Activated CD4-positive, alpha-beta T cell treated with anti-CD3 and anti-CD28 coated beads for 36 hours (primary cell): ENCODE data around the gene HOXB9. TPM values are rescaled to one million over a fixed set of nuclear protein-coding genes. Genes with fewer than 3 reads are reported as not detected.

ENCODE experiments used
- ATAC-seq: fragments of 200-7000 bp; cut with Tn5 transposase; one replicate; pipeline ENCODE4 v1.10.0; 2021; ENCODE audit warnings: mild to moderate bottlenecking, moderate library complexity
- CTCF ChIA-PET: fragments of 350-600 bp; sonication (Branson Sonifier 250); formaldehyde crosslinking; loops from one replicate; lab custom pipeline; 2021; ENCODE audit warnings: antibody characterized with exemption; lab: Charles Lee
- POLR2A ChIA-PET: fragments of 350-600 bp; sonication (Branson Sonifier 250); formaldehyde crosslinking; loops from one replicate; lab custom pipeline; 2021; ENCODE audit warnings: antibody characterized with exemption, inconsistent platforms; lab: Charles Lee
- DNase-seq: peaks from one replicate; pipeline ENCODE4 v3.0.0-alpha.2; 2020
- H3K27ac Mint-ChIP-seq: one replicate; pipeline ENCODE4 v1.8.0; 2021; ENCODE audit warnings: mixed read lengths
- H3K27me3 Mint-ChIP-seq: one replicate; pipeline ENCODE4 v1.8.0; 2021; ENCODE audit warnings: mixed read lengths
- H3K36me3 Mint-ChIP-seq: one replicate; pipeline ENCODE4 v1.8.0; 2021; ENCODE audit warnings: low read depth, mixed read lengths
- H3K4me1 Mint-ChIP-seq: one replicate; pipeline ENCODE4 v1.8.0; 2021; ENCODE audit warnings: mixed read lengths
- H3K4me3 Mint-ChIP-seq: one replicate; pipeline ENCODE4 v1.8.0; 2021; ENCODE audit warnings: mild to moderate bottlenecking, moderate library complexity, mixed read lengths
- H3K9me3 Mint-ChIP-seq: one replicate; pipeline ENCODE4 v1.8.0; 2021; ENCODE audit warnings: low read depth, mixed read lengths
- intact Hi-C, 2 experiments: fragments of 100-400 bp; cut with DNase I in 1 of 2; cut with micrococcal nuclease in 1 of 2; formaldehyde crosslinking; loops; one replicate each; pipeline versions ENCODE4 v1.14.2 to v1.15.1; 2022 to 2024; cut with DNase I, micrococcal nuclease
- total RNA-seq, 2 experiments: library from RNA; stranded (reverse); gene quantifications; one replicate each; pipeline ENCODE4 v1.2.3, GENCODE V29; 2021

HOXB9 gene
- total RNA-seq, 2 experiments from 2014 or later, result 1.9 to 2.5 TPM

DNA sequence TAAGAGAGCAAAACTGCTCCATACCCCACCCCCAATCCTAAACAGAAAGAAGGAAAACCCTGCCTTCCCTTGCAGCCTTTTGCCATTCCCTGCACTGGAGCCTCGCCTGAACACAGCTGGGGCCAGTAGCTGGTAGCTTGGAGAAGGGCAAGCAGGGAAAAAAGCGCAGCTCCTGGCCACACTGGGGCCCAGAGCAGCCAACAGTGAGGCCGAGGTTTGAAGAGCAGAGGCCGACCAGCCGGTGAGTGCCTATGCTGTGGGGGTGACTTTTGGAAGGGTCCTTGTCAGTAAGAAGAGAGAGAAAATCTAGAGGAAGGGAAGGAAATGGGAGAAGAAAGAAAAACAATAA, 3.2 kb upstream of the HOXB9 start:
- ChIA-PET POLR2A (no interaction called here), CTCF (interaction anchor here (0.7 to 2.0 kb wide), 7 partner anchors 11 to 470 kb away, joined by 3 to 11 read pairs (median 3); no protein-coding TSS in a partner anchor)
- intact Hi-C loops, result no loop called here
- H3K4me3 Mint-ChIP-seq, result no peak overlapping the region
- H3K27ac Mint-ChIP-seq, result no peak overlapping the region
- H3K36me3 Mint-ChIP-seq, result no peaks in the 10 kb centered on the region
- no peak for DNase-seq
- H3K4me1 Mint-ChIP-seq, result peaks cover 10% of the 10 kb centered on the region
- H3K9me3 Mint-ChIP-seq, result no peaks in the 10 kb centered on the region
- peaks cover 63% of the 10 kb centered on the region for H3K27me3 Mint-ChIP-seq
- ATAC-seq, result no peak

DNA sequence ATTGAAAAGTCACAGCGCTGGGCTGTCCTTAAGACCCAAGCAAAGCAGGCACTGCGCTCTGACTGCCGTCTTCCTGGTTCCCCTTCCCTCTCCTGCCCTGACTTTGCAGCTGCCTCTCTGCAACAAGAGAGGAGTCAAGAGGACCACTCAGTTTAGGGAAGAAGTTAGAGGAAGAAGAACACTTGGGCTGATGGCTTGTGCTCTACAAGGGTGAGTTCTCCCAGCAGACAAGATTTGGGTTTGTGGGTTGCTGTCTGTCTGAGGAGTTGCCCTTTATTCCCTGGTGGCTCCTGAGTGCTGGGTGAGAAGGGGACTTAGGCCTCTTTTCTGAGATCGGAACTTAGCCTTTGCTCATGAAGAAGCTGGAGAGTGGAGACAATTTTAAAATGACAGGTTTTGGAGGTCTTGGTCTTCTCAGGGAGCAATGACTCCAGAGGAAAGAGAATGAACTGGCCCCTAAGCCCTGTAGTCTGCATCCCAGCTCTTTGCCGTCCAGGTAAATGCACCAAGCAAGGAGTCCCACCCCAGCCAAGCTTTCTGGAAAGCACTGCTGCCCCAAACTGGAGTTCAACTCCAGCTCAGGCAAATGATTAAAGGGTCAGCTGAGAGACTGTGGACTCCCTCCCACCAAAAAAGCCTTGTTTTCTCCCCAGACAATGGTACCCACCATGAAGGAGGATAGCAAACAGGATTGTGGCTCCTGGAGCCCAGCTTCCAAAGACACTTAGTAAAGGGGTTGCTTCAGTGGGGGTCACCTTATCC, 2.7 kb upstream of the HOXB9 start:
- ATAC-seq, result no peak
- Mint-ChIP-seq H3K4me3 (no peak overlapping the region), H3K9me3 (no peaks in the 10 kb centered on the region), H3K4me1 (peaks cover 10% of the 10 kb centered on the region), H3K27ac (no peak overlapping the region), H3K27me3 (peaks cover 64% of the 10 kb centered on the region), H3K36me3 (no peaks in the 10 kb centered on the region)
- DNase-seq, result no peak
- ChIA-PET POLR2A (no interaction called here), CTCF (interaction anchor here (0.7 to 2.0 kb wide), 9 partner anchors 11 to 470 kb away, joined by 3 to 11 read pairs (median 3); no protein-coding TSS in a partner anchor)
- intact Hi-C loops, result no loop called here

DNA sequence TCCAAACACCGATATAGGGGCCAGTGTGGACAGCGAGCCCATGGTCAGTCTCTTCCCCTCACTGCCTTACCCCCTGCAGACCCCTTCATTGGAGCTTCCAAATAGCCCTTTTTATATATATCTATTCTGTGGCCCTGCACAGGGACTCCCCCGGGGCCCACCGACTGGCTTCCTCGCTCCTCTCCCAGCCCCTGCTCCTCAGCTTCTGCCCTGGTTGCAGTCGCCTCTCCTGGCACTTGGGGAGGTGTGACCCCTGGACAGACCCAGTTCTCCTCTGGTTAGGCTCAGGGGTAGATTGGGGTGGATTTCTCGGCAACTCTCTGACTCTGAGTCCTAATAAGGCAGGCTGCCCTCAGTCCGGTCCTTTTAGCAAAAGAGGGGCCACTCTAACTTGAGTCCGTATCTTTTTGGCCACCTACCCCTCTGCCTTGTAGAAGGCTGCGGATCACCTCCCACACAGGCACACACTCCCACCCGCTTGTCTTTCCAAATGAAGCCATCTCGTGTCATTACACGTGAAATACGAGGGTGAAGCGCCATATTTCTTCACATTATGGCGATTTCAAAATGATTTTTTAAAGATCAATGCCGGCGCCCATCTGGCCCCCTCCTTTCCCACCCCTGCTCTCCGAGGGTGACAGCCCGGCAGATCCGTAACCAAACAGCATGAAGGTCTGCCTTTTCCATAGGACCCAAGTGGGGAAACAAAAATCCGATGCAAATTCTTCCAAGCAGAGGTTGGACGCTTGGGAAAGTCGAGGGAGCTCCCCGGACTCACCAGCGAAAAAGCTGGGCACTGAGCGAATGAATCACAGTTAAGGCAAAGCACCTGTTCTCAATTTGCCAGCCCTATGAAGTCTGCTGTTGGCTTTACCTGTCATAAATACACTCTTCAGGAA, 1.7 kb upstream of the HOXB9 start:
- Mint-ChIP-seq H3K27me3 (peaks cover 69% of the 10 kb centered on the region), H3K4me1 (peaks cover 10% of the 10 kb centered on the region), H3K27ac (no peak overlapping the region), H3K4me3 (no peak overlapping the region), H3K36me3 (no peaks in the 10 kb centered on the region), H3K9me3 (no peaks in the 10 kb centered on the region)
- DNase-seq (no peak), ATAC-seq (no peak)
- intact Hi-C loops, result no loop called here
- CTCF ChIA-PET, result interaction anchor here (0.8 to 5.8 kb wide), 3 partner anchors 9 to 272 kb away, joined by 3 to 32 read pairs (median 3); no protein-coding TSS in a partner anchor
- POLR2A ChIA-PET, result no interaction called here

DNA sequence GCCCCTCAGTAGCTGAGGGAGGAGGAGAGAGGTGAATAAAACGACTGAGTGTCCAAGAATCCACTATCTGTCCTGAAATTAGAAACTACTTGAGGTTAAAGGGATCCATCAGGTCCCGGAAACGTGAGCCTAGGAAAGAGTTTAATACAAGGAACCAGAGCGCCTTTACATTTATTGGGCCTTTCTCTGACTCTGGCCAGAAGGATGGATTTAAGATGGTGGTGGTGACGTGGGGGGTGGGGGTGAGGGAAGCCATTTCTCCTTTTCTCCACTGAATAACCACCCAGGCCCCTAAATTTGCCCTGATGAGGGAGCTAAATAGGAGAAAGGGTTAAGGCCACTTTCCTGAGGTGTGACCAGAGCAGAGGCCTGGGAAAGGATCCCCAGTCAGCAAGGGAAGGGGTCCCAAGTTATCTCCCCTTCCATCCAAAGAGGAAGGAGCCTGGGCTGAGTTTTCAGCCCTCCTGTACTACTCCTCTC, 1.0 kb upstream of the HOXB9 start:
- no peaks in the 10 kb centered on the region for H3K36me3 Mint-ChIP-seq
- POLR2A ChIA-PET, result no interaction called here
- ATAC-seq (no peak), DNase-seq (no peak)
- peak overlapping the region; percentile 34 for H3K27ac Mint-ChIP-seq
- intact Hi-C loops, result no loop called here
- H3K27me3 Mint-ChIP-seq, result peaks cover 69% of the 10 kb centered on the region
- no peaks in the 10 kb centered on the region for H3K9me3 Mint-ChIP-seq
- peak overlapping the region; percentile 74 for H3K4me3 Mint-ChIP-seq
- peaks cover 10% of the 10 kb centered on the region for H3K4me1 Mint-ChIP-seq
- CTCF ChIA-PET, result interaction anchor here (1.3 to 5.8 kb wide), 4 partner anchors 9 to 34 kb away, joined by 5 to 32 read pairs (median 9); partner anchors contain the start of genes HOXB5 and HOXB8

DNA sequence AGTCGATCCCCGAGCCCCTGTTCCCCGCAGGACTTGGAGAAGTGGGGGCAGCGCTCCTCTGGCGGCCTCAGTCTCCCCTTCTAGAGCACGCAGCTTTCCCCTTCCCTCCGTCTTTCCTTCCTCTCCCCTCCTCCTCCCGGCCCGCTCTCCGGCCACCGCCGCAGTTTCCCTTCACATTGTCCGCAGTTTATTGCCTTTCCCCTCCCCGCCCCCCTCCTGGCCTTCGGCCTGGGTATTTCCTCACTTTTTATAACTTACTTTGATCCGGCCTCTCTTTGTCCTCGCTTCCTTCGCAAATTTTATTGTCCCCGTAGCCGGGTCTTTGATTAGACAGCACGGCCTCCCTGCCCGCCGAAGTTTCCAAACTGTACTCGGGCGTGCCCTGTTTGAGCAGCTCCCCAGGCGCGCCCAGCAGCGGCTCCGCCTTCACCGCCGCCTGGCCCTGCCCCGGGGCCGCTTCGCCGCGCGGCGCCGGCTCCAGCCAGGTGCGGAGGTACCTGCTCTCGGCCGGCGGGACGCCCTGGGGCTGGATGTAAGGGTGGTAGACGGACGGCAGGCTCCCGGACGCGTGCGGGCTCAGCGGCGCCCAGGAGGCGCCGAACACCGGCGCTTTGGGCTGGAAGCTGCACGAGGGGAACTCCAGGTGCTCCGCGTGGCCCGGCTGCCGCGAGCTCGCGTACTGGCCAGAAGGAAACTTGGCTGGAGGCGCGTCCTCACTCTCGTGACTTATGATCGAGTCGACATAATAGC, 488 bp downstream of the HOXB9 start:
- intact Hi-C loops, result loop anchor here in 1 of 2 experiments (1.0 kb wide), 1 partner anchor 14 kb away; the partner anchor contains the start of gene HOXB7

DNA sequence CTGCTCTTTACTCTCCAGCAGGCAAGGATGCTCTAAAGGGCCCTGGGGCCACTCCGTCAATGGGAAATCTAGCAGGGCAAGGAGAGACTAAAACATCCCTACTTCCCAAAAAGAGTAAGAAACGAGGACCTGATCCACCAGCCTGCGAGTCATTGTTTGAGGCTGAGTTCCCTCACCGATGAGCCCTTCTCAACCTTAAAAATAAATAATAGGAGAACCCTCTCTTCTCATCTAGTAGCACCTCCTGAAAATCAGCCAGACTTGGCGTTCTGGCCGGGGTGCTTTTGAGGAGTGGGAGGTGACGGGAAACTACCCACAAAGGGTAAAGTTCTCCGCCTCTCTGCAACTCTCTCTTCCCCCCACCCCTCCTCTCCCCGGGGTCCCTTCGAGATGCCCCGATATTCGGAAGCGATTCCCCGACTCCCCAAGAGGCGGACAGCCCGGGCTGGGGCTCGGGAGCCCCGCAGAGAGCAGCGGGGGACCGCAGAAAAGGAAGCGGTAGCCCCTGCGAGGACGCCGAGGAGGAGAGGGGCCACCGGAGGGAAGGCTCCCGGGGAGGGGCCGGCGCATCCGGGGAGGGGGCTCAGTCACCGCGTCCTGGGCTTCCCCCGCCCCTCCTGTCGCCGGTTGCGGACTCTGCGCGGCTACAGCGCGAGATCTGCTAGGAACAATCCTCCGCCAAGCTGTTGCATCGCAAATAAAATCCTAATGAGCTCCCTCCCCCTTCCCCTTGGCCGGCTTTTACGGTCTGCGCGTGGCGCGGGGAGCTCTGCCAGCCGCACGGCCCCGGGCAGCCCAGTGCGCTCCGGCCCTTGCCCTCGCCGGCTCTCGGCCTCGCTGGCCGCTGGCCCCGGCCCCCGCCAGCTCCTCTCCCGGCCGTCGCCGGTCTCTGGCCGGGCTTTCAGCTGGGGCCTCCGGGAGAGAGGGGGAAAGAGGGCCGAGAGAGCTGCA, 1.3 kb downstream of the HOXB9 start:
- DNase-seq (peak; percentile 51), ATAC-seq (peak; percentile 25)
- Mint-ChIP-seq H3K27me3 (peaks cover 74% of the 10 kb centered on the region), H3K36me3 (no peaks in the 10 kb centered on the region), H3K27ac (no peak overlapping the region), H3K4me3 (peak overlapping the region; percentile 74), H3K4me1 (peaks cover 10% of the 10 kb centered on the region), H3K9me3 (no peaks in the 10 kb centered on the region)
- POLR2A ChIA-PET, result interaction anchor here (0.6 to 1.1 kb wide), 2 partner anchors 12 to 50 kb away, joined by 3 to 6 read pairs; no protein-coding TSS in a partner anchor
- CTCF ChIA-PET, result interaction anchor here (0.6 to 5.8 kb wide), 18 partner anchors 8 to 545 kb away, joined by 3 to 32 read pairs (median 4); partner anchors contain the start of genes HOXB5, HOXB7, HOXB8 and PRAC2
- intact Hi-C loops, result loop anchor here in 1 of 2 experiments (1.0 kb wide), 1 partner anchor 14 kb away; the partner anchor contains the start of gene HOXB7

More for the DNA sequence above, 488 bp downstream of the HOXB9 start:
- Mint-ChIP-seq H3K27me3 (peaks cover 75% of the 10 kb centered on the region), H3K4me3 (peak overlapping the region; percentile 74), H3K4me1 (peaks cover 10% of the 10 kb centered on the region), H3K36me3 (no peaks in the 10 kb centered on the region), H3K9me3 (no peaks in the 10 kb centered on the region), H3K27ac (peak overlapping the region; percentile 57)
- DNase-seq (peak; percentile 63), ATAC-seq (peak; percentile 73)
- ChIA-PET CTCF (interaction anchor here (0.6 to 5.8 kb wide), 18 partner anchors 10 to 546 kb away, joined by 3 to 32 read pairs (median 4); partner anchors contain the start of genes HOXB5, HOXB8 and PRAC2), POLR2A (interaction anchor here (0.6 to 1.1 kb wide), 3 partner anchors 11 to 654 kb away, joined by 3 to 6 read pairs (median 3); no protein-coding TSS in a partner anchor)

DNA sequence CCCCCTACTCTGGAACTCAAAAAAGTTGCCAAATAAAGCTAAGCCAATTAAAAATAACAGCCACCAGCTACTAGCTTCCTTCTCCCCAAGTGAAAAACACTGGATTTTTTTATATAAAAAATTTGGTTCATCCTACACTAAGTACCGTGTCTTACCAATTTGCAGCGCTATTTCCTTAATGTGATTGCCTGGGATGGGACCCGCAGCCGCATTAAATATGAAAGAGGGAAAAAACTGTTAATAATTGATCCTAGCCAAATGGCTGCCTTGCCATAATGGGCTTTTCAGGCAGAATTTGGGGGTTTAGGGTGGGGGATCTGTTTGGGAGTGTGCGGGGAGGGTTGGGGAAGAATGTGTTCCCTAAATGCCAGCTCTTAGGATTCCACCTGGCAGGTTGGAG, 2.0 kb downstream of the HOXB9 start:
- Mint-ChIP-seq H3K27ac (no peak overlapping the region), H3K9me3 (no peaks in the 10 kb centered on the region), H3K4me1 (peaks cover 13% of the 10 kb centered on the region), H3K36me3 (no peaks in the 10 kb centered on the region), H3K27me3 (peaks cover 74% of the 10 kb centered on the region), H3K4me3 (no peak overlapping the region)
- intact Hi-C loops, result no loop called here
- CTCF ChIA-PET, result interaction anchor here (1.0 to 5.8 kb wide), 6 partner anchors 8 to 132 kb away, joined by 4 to 32 read pairs (median 6); partner anchors contain the start of genes HOXB5 and HOXB7
- ATAC-seq (no peak), DNase-seq (no peak)
- POLR2A ChIA-PET, result no interaction called here

DNA sequence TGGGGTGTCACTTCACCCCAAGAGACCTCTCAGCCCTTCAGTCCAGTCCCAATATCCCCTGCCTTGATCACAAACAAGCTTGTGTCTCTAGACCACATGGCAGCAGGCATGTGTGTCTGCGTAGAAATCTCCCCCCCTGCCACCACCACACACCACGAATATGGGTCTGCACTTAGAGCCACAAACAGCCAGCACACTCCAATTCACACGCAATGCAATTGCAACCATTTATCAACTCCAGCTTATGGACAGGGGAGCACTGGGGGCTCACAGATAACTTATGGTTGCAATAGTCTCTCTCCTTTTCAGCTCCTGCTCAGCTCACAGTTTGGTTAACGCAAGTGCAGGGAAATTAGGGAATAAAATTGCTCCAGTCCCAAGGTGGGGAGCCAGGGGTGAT, 2.6 kb downstream of the HOXB9 start:
- no peak overlapping the region for H3K27ac Mint-ChIP-seq
- ATAC-seq (no peak), DNase-seq (no peak)
- peaks cover 15% of the 10 kb centered on the region for H3K4me1 Mint-ChIP-seq
- ChIA-PET CTCF (interaction anchor here (0.6 to 5.8 kb wide), 8 partner anchors 9 to 855 kb away, joined by 3 to 32 read pairs (median 4); partner anchors contain the start of genes HOXB5 and HOXB7), POLR2A (no interaction called here)
- intact Hi-C loops, result no loop called here
- no peaks in the 10 kb centered on the region for H3K36me3 Mint-ChIP-seq
- H3K4me3 Mint-ChIP-seq, result no peak overlapping the region
- H3K9me3 Mint-ChIP-seq, result no peaks in the 10 kb centered on the region
- peaks cover 74% of the 10 kb centered on the region for H3K27me3 Mint-ChIP-seq

DNA sequence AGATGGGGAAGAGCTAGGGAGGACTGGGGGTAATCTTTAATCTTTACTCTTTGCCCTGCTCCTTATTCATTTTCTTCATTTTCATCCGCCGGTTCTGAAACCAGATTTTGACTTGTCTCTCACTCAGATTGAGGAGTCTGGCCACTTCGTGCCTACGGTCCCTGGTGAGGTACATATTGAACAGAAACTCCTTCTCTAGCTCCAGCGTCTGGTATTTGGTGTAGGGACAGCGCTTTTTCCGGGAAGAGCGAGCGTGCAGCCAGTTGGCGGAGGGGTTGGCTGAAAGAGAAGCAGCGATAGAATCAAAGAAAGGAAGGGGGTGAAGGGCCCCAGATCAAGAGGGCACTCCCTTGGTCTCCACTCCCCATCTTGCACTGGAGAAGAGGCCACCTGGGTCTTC, 3.3 kb downstream of the HOXB9 start:
- no peak for ATAC-seq
- peaks cover 73% of the 10 kb centered on the region for H3K27me3 Mint-ChIP-seq
- ChIA-PET CTCF (interaction anchor here (0.9 to 5.8 kb wide), 9 partner anchors 10 to 274 kb away, joined by 3 to 32 read pairs (median 6); partner anchors contain the start of gene HOXB5), POLR2A (no interaction called here)
- no peak overlapping the region for H3K27ac Mint-ChIP-seq
- H3K9me3 Mint-ChIP-seq, result no peaks in the 10 kb centered on the region
- peaks cover 21% of the 10 kb centered on the region for H3K4me1 Mint-ChIP-seq
- intact Hi-C loops, result no loop called here
- H3K36me3 Mint-ChIP-seq, result no peaks in the 10 kb centered on the region
- no peak for DNase-seq
- H3K4me3 Mint-ChIP-seq, result no peak overlapping the region
